GM18861 (cell line): ENCODE measurements around the gene ALDH7A1.
"Not testable (repeated sequence)": the region's sequence is repeated elsewhere in the genome, so short reads cannot be mapped to it uniquely, and the experiment has no call there.

Experiments used
- ATAC-seq: cut with Tn5 transposase; IDR thresholded peaks from one replicate; pipeline ENCODE4 v1.9.1; 2021; ENCODE audit not compliant: unreplicated experiment

The ALDH7A1 gene

GRCh38 chr5:126594748-126595485 is at the start of gene ALDH7A1:
ALDH7A1 (minus strand) TSS chr5:126595219; CDS start chr5:126595198, 21 bp downstream.
- peak; percentile 59 for ATAC-seq

GRCh38 chr5:126641387-126641786 is 46.4 kb upstream of the ALDH7A1 start:
- ATAC-seq, result peak; percentile 82

- ATAC-seq, result peak; percentile 9
These were observed 45.8 kb upstream of the ALDH7A1 start for GRCh38 chr5:126640866-126641265.

- ATAC-seq, result no peak
These were observed 41.9 kb upstream of the ALDH7A1 start for GRCh38 chr5:126636956-126637355.

- no peak for ATAC-seq
These were observed 40.6 kb upstream of the ALDH7A1 start for GRCh38 chr5:126635585-126635984.

GRCh38 chr5:126633552-126633951 is 38.5 kb upstream of the ALDH7A1 start:
- ATAC-seq, result no peak

GRCh38 chr5:126631920-126632319 is 36.9 kb upstream of the ALDH7A1 start:
- no peak for ATAC-seq

GRCh38 chr5:126628102-126628501 is 33.1 kb upstream of the ALDH7A1 start:
- ATAC-seq, result no peak

- ATAC-seq, result no peak
These were observed 29.5 kb upstream of the ALDH7A1 start for GRCh38 chr5:126624534-126624933.

GRCh38 chr5:126619781-126620180 is 24.8 kb upstream of the ALDH7A1 start:
- ATAC-seq, result no peak

GRCh38 chr5:126617603-126618002 is 22.6 kb upstream of the ALDH7A1 start:
- not testable (repeated sequence) for ATAC-seq

GRCh38 chr5:126615286-126615685 is 20.3 kb upstream of the ALDH7A1 start:
- ATAC-seq, result peak; percentile 96

GRCh38 chr5:126613941-126614592 is 19.0 kb upstream of the ALDH7A1 start:
- ATAC-seq, result no peak

- no peak for ATAC-seq
These were observed 15.6 kb upstream of the ALDH7A1 start for GRCh38 chr5:126610616-126611015.

- no peak for ATAC-seq
These were observed 15.1 kb upstream of the ALDH7A1 start for GRCh38 chr5:126610160-126610559.

- ATAC-seq, result no peak
These were observed 10.5 kb upstream of the ALDH7A1 start for GRCh38 chr5:126605525-126605924.

- ATAC-seq, result no peak
These were observed 8.5 kb upstream of the ALDH7A1 start for GRCh38 chr5:126603402-126603991.

GRCh38 chr5:126600631-126601511 is 5.9 kb upstream of the ALDH7A1 start, which contains the start of gene PHAX:
PHAX (plus strand) TSS chr5:126600947; CDS start chr5:126600963, 16 bp downstream.
- ATAC-seq, result peak; percentile 89

GRCh38 chr5:126599971-126600630 is 5.1 kb upstream of the ALDH7A1 start:
- ATAC-seq, result not testable (repeated sequence)

- ATAC-seq, result no peak
These were observed 4.5 kb upstream of the ALDH7A1 start for GRCh38 chr5:126599499-126599898.
